SIG-M5 treated with dmso at 0.1 percent for 504 hours (cell line): ENCODE measurements around the gene ARHGAP44.
A peak's percentile ranks its signal among the peaks of the same experiment; 100 is the strongest.

Experiments
- DNase-seq: peaks from one replicate; lab custom pipeline; 2025; ENCODE audit not compliant: unreplicated experiment; lab: John Stamatoyannopoulos, UW

Gene ARHGAP44

GRCh38 chr17:12990041-12990808, 200.9 kb downstream of the ARHGAP44 start:
- no peak for DNase-seq

GRCh38 chr17:12990926-12991325, 201.6 kb downstream of the ARHGAP44 start:
- no peak for DNase-seq

- DNase-seq: no peak
Measured at GRCh38 chr17:12992676-12993075, 203.4 kb downstream of the ARHGAP44 start.

GRCh38 chr17:12993631-12994030, 204.3 kb downstream of the ARHGAP44 start:
- no peak for DNase-seq

- DNase-seq: no peak
Measured at GRCh38 chr17:12994341-12995074, 205.2 kb downstream of the ARHGAP44 start.

GRCh38 chr17:12995106-12995895, 206.0 kb downstream of the ARHGAP44 start:
- DNase-seq: no peak

GRCh38 chr17:12995896-12996295, 206.6 kb downstream of the ARHGAP44 start:
- DNase-seq: no peak

GRCh38 chr17:12996357-12996756, 207.1 kb downstream of the ARHGAP44 start:
- DNase-seq: no peak

- no peak for DNase-seq
Measured at GRCh38 chr17:12996941-12997340, 207.6 kb downstream of the ARHGAP44 start.

GRCh38 chr17:12998461-12998860, 209.2 kb downstream of the ARHGAP44 start:
- DNase-seq: no peak

- DNase-seq: no peak
Measured at GRCh38 chr17:12998874-12999273, 209.6 kb downstream of the ARHGAP44 start.

GRCh38 chr17:13000561-13000960, 211.3 kb downstream of the ARHGAP44 start:
- DNase-seq: no peak

- no peak for DNase-seq
Measured at GRCh38 chr17:13001991-13002615, 212.8 kb downstream of the ARHGAP44 start.

GRCh38 chr17:13002761-13003453, 213.6 kb downstream of the ARHGAP44 start:
- DNase-seq: peak; percentile 21

- no peak for DNase-seq
Measured at GRCh38 chr17:13003454-13003851, 214.2 kb downstream of the ARHGAP44 start.

- no peak for DNase-seq
Measured at GRCh38 chr17:13003927-13004326, 214.6 kb downstream of the ARHGAP44 start.

GRCh38 chr17:13004336-13004735, 215.0 kb downstream of the ARHGAP44 start:
- DNase-seq: no peak

GRCh38 chr17:13005530-13005929, 216.2 kb downstream of the ARHGAP44 start:
- no peak for DNase-seq

- DNase-seq: no peak
Measured at GRCh38 chr17:13008461-13008860, 219.2 kb downstream of the ARHGAP44 start.

- DNase-seq: no peak
Measured at GRCh38 chr17:13010959-13011358, 221.7 kb downstream of the ARHGAP44 start.

- DNase-seq: no peak
Measured at GRCh38 chr17:13014801-13015200, 225.5 kb downstream of the ARHGAP44 start.
